HepG2 (cell line): Measurements from ENCODE around the gene ZDHHC24. TPM values are rescaled to one million over a fixed set of nuclear protein-coding genes. Genes with fewer than 3 reads are reported as not detected.

ENCODE experiments used
- DPF2 ChIP-seq: sonication (generic); formaldehyde crosslinking; IDR thresholded peaks from 2 replicates; pipeline ENCODE4 v1.4.0; 2020; ENCODE audit warnings: mild to moderate bottlenecking, low read depth, missing genetic modification reagents, borderline replicate concordance
- FLYWCH1 ChIP-seq: sonication (generic); formaldehyde crosslinking; IDR thresholded peaks from 2 replicates; pipeline ENCODE4 v1.8.1; 2023; ENCODE audit warnings: mild to moderate bottlenecking, missing genetic modification reagents
- FOXO1 ChIP-seq: sonication (generic); formaldehyde crosslinking; IDR thresholded peaks from 2 replicates; pipeline ENCODE4 v1.4.0; 2020; ENCODE audit warnings: missing genetic modification reagents
- ISL2 ChIP-seq: sonication (generic); formaldehyde crosslinking; IDR thresholded peaks from 2 replicates; pipeline ENCODE4 v1.5.0; 2020; ENCODE audit warnings: missing genetic modification reagents
- MZF1 ChIP-seq: sonication (generic); formaldehyde crosslinking; IDR thresholded peaks from 2 replicates; pipeline ENCODE4 v1.8.1; 2023; ENCODE audit warnings: mild to moderate bottlenecking, missing genetic modification reagents, borderline replicate concordance
- NCOA5 ChIP-seq: sonication (generic); formaldehyde crosslinking; IDR thresholded peaks from 2 replicates; pipeline ENCODE4 v1.4.0; 2020; ENCODE audit warnings: missing genetic modification reagents
- NFATC3 ChIP-seq: sonication (generic); formaldehyde crosslinking; IDR thresholded peaks from 2 replicates; pipeline ENCODE4 v1.5.1; 2020; ENCODE audit warnings: mild to moderate bottlenecking, missing genetic modification reagents
- NR2C2 ChIP-seq: sonication (generic); formaldehyde crosslinking; IDR thresholded peaks from 2 replicates; pipeline ENCODE4 v1.4.0; 2020; ENCODE audit warnings: missing genetic modification reagents, mild to moderate bottlenecking, moderate library complexity, borderline replicate concordance
- PHF20 ChIP-seq: sonication (generic); formaldehyde crosslinking; IDR thresholded peaks from 2 replicates; pipeline ENCODE4 v1.5.0; 2020; ENCODE audit warnings: mild to moderate bottlenecking, missing genetic modification reagents
- SP5 ChIP-seq: IDR thresholded peaks from 2 replicates; pipeline ENCODE4 v1.6.1; 2016; ENCODE audit warnings: low read depth, borderline replicate concordance
- STAG1 ChIP-seq: sonication (generic); formaldehyde crosslinking; IDR thresholded peaks from 2 replicates; pipeline ENCODE4 v1.4.0; 2020; ENCODE audit warnings: missing genetic modification reagents
- THYN1 ChIP-seq: sonication (generic); formaldehyde crosslinking; IDR thresholded peaks from 2 replicates; pipeline ENCODE4 v1.8.1; 2023; ENCODE audit warnings: low read depth, mild to moderate bottlenecking, moderate library complexity, missing genetic modification reagents, borderline replicate concordance
- YEATS2 ChIP-seq: sonication (generic); formaldehyde crosslinking; IDR thresholded peaks from 2 replicates; pipeline ENCODE4 v1.4.0; 2020; ENCODE audit warnings: missing genetic modification reagents, borderline replicate concordance
- ZBTB38 ChIP-seq: sonication (generic); formaldehyde crosslinking; IDR thresholded peaks from 2 replicates; pipeline ENCODE4 v1.5.1; 2020; ENCODE audit warnings: mild to moderate bottlenecking, missing genetic modification reagents
- ZBTB7B ChIP-seq: sonication (generic); formaldehyde crosslinking; IDR thresholded peaks from 2 replicates; pipeline ENCODE4 v1.4.0; 2020; ENCODE audit warnings: missing genetic modification reagents
- ZFP37 ChIP-seq: sonication (generic); formaldehyde crosslinking; IDR thresholded peaks from 2 replicates; pipeline ENCODE4 v1.4.0; 2020; ENCODE audit warnings: missing genetic modification reagents, borderline replicate concordance
- ZMYM3 ChIP-seq: sonication (generic); formaldehyde crosslinking; IDR thresholded peaks from 2 replicates; pipeline ENCODE4 v1.5.1; 2020; ENCODE audit warnings: mild to moderate bottlenecking, missing genetic modification reagents
- ZNF274 ChIP-seq: sonication (generic); formaldehyde crosslinking; IDR thresholded peaks from 2 replicates; pipeline ENCODE4 v1.5.1; 2020; ENCODE audit warnings: mild to moderate bottlenecking, missing genetic modification reagents
- ZNF441 ChIP-seq: sonication (generic); formaldehyde crosslinking; IDR thresholded peaks from 2 replicates; pipeline ENCODE4 v1.7.0; 2021; ENCODE audit warnings: missing genetic modification reagents, borderline replicate concordance
- ZNF749 ChIP-seq: sonication (generic); formaldehyde crosslinking; IDR thresholded peaks from 2 replicates; pipeline ENCODE4 v1.8.0; 2022; ENCODE audit warnings: mild to moderate bottlenecking, missing genetic modification reagents, moderate library complexity, borderline replicate concordance
- ZNF773 ChIP-seq: sonication (generic); formaldehyde crosslinking; IDR thresholded peaks from 2 replicates; pipeline ENCODE4 v1.4.0; 2020; ENCODE audit warnings: missing genetic modification reagents, borderline replicate concordance
- polyA plus RNA-seq, 8 experiments: library from polyadenylated mRNA; depleted of rRNA in 3 of 8; stranded (reverse) in 7 of 8; unstranded in 1 of 8; fragments of >200 nt; fragmentation: Illumina TruSeq in 4 of 8; extraction: Trizol in 4 of 8; gene quantifications; 2 replicates each; pipeline versions ENCODE4 v1.2.1 to v1.2.3, GENCODE V29; 2011 to 2016; ENCODE audit warnings: low read depth in 4 of 8, missing spikeins in 1 of 8, mixed read lengths in 1 of 8; ENCODE audit not compliant: insufficient read depth in 1 of 8
- total RNA-seq, 5 experiments: library from RNA; depleted of rRNA; stranded (reverse); fragments of >200 nt; fragmentation: Illumina TruSeq; extraction: Trizol; gene quantifications; 2 replicates each; pipeline ENCODE4 v1.2.3, GENCODE V29; 2016; ENCODE audit warnings: low read depth in 1 of 5
- TF ChIP-seq, protein P1 (sequence below): sonication (generic); formaldehyde crosslinking; IDR thresholded peaks from 2 replicates; pipeline ENCODE4 v1.5.1; 2020; ENCODE audit warnings: mild to moderate bottlenecking, missing genetic modification reagents, borderline replicate concordance
- TF ChIP-seq, protein P2 (sequence below): sonication (generic); formaldehyde crosslinking; IDR thresholded peaks from 2 replicates; pipeline ENCODE4 v1.9.0; 2021; ENCODE audit warnings: missing genetic modification reagents, borderline replicate concordance

Gene ZDHHC24
- total and polyA plus RNA-seq, 2 of the 13 experiments (the other 11 are each of a cell fraction or from before 2014, with no cell fraction given), result 4.3 TPM

DNA sequence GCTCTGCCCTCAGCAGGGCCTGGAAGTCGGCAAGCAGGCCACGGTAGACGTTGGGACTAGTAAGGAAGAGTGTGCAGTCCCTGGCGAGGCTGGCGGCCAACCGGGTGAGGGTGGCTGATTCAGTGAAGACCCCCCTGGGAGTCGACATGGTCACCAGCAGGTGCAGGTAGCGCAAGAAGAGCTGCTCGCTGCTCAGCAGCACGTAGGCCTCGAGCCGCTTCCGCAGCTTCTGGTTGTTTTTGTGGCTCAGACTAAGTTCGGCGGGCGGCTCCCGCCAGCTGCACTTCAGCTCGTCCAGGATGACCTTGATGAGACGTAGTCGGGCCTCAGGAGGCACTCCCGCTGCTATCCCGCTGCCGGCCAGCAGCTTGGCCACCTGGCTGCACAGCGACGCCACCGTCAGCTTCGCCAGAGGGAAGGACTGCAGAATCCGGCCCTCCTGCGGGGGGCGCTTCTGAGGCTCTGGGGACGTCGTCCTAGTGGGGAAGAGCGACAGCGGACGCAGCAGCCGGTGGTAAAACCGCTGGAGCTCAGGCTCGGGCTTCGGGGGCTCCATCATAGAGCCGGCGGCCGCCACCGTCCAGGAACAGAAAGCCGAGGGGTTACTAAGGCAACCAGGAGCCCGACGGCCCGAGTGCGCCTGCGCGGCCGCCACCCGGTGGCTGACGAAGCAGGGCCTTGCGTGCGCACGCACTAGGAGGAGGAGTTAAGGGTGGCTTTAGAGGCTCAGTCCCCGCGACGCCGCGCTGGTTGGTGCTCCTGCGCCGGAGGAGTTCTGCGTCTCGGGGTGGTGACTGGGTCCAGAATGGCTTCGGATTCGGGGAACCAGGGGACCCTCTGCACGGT is 46.8 kb upstream of the ZDHHC24 start, which contains the start of the genes CCDC87 and CCS (continued):
- TF ChIP-seq ISL2 (CRISPR knock-in tag) (peak; percentile 48), ZMYM3 (CRISPR knock-in tag) (no peak; the same call in 1 of the 2 replicates), ZNF274 (CRISPR knock-in tag) (0 out of 2 replicates have a peak, but pooled peaks have one; percentile 11), DPF2 (CRISPR knock-in tag) (0 out of 2 replicates have a peak, but pooled peaks have one; percentile 25), FOXO1 (CRISPR knock-in tag) (peak; percentile 53), ZNF773 (CRISPR knock-in tag) (no peak), STAG1 (peak; percentile 52; the same call in 1 of the 2 replicates), FLYWCH1 (CRISPR knock-in tag) (no peak), ZBTB7B (CRISPR knock-in tag) (peak; percentile 67), NCOA5 (CRISPR knock-in tag) (no peak), NR2C2 (CRISPR knock-in tag) (no peak), SP5 (peak; percentile 7; the same call in 1 of the 2 replicates), YEATS2 (peak; percentile 61; the same call in 1 of the 2 replicates), ZNF441 (CRISPR knock-in tag) (peak; percentile 7; the same call in 1 of the 2 replicates), MZF1 (CRISPR knock-in tag) (no peak), THYN1 (CRISPR knock-in tag) (no peak), ZFP37 (peak; percentile 95), ZNF749 (peak; percentile 55; the same call in 1 of the 2 replicates), ZBTB38 (CRISPR knock-in tag) (peak; percentile 99), PHF20 (peak; percentile 72), NFATC3 (0 out of 2 replicates have a peak, but pooled peaks have one; percentile 61)
- TF ChIP-seq, protein P1, sequence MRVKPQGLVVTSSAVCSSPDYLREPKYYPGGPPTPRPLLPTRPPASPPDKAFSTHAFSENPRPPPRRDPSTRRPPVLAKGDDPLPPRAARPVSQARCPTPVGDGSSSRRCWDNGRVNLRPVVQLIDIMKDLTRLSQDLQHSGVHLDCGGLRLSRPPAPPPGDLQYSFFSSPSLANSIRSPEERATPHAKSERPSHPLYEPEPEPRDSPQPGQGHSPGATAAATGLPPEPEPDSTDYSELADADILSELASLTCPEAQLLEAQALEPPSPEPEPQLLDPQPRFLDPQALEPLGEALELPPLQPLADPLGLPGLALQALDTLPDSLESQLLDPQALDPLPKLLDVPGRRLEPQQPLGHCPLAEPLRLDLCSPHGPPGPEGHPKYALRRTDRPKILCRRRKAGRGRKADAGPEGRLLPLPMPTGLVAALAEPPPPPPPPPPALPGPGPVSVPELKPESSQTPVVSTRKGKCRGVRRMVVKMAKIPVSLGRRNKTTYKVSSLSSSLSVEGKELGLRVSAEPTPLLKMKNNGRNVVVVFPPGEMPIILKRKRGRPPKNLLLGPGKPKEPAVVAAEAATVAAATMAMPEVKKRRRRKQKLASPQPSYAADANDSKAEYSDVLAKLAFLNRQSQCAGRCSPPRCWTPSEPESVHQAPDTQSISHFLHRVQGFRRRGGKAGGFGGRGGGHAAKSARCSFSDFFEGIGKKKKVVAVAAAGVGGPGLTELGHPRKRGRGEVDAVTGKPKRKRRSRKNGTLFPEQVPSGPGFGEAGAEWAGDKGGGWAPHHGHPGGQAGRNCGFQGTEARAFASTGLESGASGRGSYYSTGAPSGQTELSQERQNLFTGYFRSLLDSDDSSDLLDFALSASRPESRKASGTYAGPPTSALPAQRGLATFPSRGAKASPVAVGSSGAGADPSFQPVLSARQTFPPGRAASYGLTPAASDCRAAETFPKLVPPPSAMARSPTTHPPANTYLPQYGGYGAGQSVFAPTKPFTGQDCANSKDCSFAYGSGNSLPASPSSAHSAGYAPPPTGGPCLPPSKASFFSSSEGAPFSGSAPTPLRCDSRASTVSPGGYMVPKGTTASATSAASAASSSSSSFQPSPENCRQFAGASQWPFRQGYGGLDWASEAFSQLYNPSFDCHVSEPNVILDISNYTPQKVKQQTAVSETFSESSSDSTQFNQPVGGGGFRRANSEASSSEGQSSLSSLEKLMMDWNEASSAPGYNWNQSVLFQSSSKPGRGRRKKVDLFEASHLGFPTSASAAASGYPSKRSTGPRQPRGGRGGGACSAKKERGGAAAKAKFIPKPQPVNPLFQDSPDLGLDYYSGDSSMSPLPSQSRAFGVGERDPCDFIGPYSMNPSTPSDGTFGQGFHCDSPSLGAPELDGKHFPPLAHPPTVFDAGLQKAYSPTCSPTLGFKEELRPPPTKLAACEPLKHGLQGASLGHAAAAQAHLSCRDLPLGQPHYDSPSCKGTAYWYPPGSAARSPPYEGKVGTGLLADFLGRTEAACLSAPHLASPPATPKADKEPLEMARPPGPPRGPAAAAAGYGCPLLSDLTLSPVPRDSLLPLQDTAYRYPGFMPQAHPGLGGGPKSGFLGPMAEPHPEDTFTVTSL (CRISPR knock-in tag), result peak; percentile 32; the same call in 1 of the 2 replicates
- TF ChIP-seq, protein P2, sequence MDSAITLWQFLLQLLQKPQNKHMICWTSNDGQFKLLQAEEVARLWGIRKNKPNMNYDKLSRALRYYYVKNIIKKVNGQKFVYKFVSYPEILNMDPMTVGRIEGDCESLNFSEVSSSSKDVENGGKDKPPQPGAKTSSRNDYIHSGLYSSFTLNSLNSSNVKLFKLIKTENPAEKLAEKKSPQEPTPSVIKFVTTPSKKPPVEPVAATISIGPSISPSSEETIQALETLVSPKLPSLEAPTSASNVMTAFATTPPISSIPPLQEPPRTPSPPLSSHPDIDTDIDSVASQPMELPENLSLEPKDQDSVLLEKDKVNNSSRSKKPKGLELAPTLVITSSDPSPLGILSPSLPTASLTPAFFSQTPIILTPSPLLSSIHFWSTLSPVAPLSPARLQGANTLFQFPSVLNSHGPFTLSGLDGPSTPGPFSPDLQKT (CRISPR knock-in tag), result no peak
